HEK293T (cell line): ENCODE data around the gene GPD1.

Source experiments
- BHLHE40 ChIP-seq: fragments of 450-650 bp; IDR thresholded peaks from 2 replicates; pipeline ENCODE4 v1.6.1; 2016; ENCODE audit warnings: mild to moderate bottlenecking, moderate library complexity, borderline replicate concordance
- SP1 ChIP-seq: fragments of 450-650 bp; IDR thresholded peaks from 2 replicates; pipeline ENCODE4 v1.6.1; 2017
- SUZ12 ChIP-seq: fragments of 450-650 bp; IDR thresholded peaks from 2 replicates; pipeline ENCODE4 v1.6.1; 2016; ENCODE audit warnings: mild to moderate bottlenecking

- TF ChIP-seq SP1 = no peak
- no peak for TF ChIP-seq BHLHE40
- TF ChIP-seq SUZ12 = no peak
Observed at GRCh38 chr12:50157259-50157658, 53.5 kb downstream of the GPD1 start.
